ENCODE data around the gene F7.
"Not testable (repeated sequence)": the region's sequence is repeated elsewhere in the genome, so short reads cannot be mapped to it uniquely, and the experiment has no call there.

The F7 gene

GRCh38 chr13:113102302-113102701 is 3.3 kb upstream of the F7 start:
- DNase-seq (ENCODE audit: low spot score), result not testable (repeated sequence)

GRCh38 chr13:113102727-113103126 is 2.9 kb upstream of the F7 start:
- no peak for DNase-seq (ENCODE audit: low spot score)

GRCh38 chr13:113103646-113104045 is 1.9 kb upstream of the F7 start:
- DNase-seq (ENCODE audit: low spot score), result no peak

- DNase-seq (ENCODE audit: low spot score), result peak; percentile 44
These were observed 396 bp downstream of the F7 start for GRCh38 chr13:113105921-113106452.

- DNase-seq (ENCODE audit: low spot score), result no peak
These were observed 1.2 kb downstream of the F7 start for GRCh38 chr13:113106711-113107351.

GRCh38 chr13:113108521-113108920 is 2.9 kb downstream of the F7 start:
- not testable (repeated sequence) for DNase-seq (ENCODE audit: low spot score)

GRCh38 chr13:113109151-113110047 is 3.8 kb downstream of the F7 start:
- DNase-seq (ENCODE audit: low spot score), result no peak

GRCh38 chr13:113110048-113110851 is 4.7 kb downstream of the F7 start:
- no peak for DNase-seq (ENCODE audit: low spot score)

GRCh38 chr13:113110852-113111315 is 5.3 kb downstream of the F7 start:
- DNase-seq (ENCODE audit: low spot score), result no peak

- not testable (repeated sequence) for DNase-seq (ENCODE audit: low spot score)
These were observed 6.2 kb downstream of the F7 start for GRCh38 chr13:113111821-113112220.

- DNase-seq (ENCODE audit: low spot score), result not testable (repeated sequence)
These were observed 6.9 kb downstream of the F7 start for GRCh38 chr13:113112475-113112874.

GRCh38 chr13:113112893-113113845 is 7.6 kb downstream of the F7 start:
- no peak for DNase-seq (ENCODE audit: low spot score)

GRCh38 chr13:113113846-113114271 is 8.3 kb downstream of the F7 start:
- DNase-seq (ENCODE audit: low spot score), result no peak

- no peak for DNase-seq (ENCODE audit: low spot score)
These were observed 9.1 kb downstream of the F7 start for GRCh38 chr13:113114511-113115362.

- DNase-seq (ENCODE audit: low spot score), result no peak
These were observed 10.0 kb downstream of the F7 start for GRCh38 chr13:113115363-113116205.

- no peak for DNase-seq (ENCODE audit: low spot score)
These were observed 10.7 kb downstream of the F7 start for GRCh38 chr13:113116206-113116800.

- DNase-seq (ENCODE audit: low spot score), result no peak
These were observed 11.3 kb downstream of the F7 start for GRCh38 chr13:113116871-113117271.

GRCh38 chr13:113117335-113117872 is 11.8 kb downstream of the F7 start:
- no peak for DNase-seq (ENCODE audit: low spot score)

Measured in HuH-7 (cell line).